Measurements from ENCODE around the gene PCMT1.

PCMT1 gene

GRCh38 chr6:149855741-149856140 lies 106.2 kb downstream of the PCMT1 start:
- DNase-seq, result no peak

- no peak for DNase-seq
Measured at GRCh38 chr6:149856256-149856994, 106.9 kb downstream of the PCMT1 start.

- no peak for DNase-seq
Measured at GRCh38 chr6:149857541-149857940, 108.0 kb downstream of the PCMT1 start.

- no peak for DNase-seq
Measured at GRCh38 chr6:149859368-149859767, 109.8 kb downstream of the PCMT1 start.

GRCh38 chr6:149859938-149860337 lies 110.4 kb downstream of the PCMT1 start:
- DNase-seq, result no peak

GRCh38 chr6:149860513-149860833 lies 110.9 kb downstream of the PCMT1 start:
- no peak for DNase-seq
